HG03159 (cell line): ENCODE results near the gene PTCRA.
"Not testable (repeated sequence)": the region's sequence is repeated elsewhere in the genome, so short reads cannot be mapped to it uniquely, and the experiment has no call there.

Experiments used
- ATAC-seq: cut with Tn5 transposase; IDR thresholded peaks from one replicate; pipeline ENCODE4 v1.9.1; 2021; ENCODE audit warnings: mild to moderate bottlenecking, moderate library complexity; ENCODE audit not compliant: unreplicated experiment

The PTCRA gene

GRCh38 chr6:42902429-42903263 lies 13.2 kb upstream of the PTCRA start:
- not testable (repeated sequence) for ATAC-seq

GRCh38 chr6:42904467-42904866 lies 11.4 kb upstream of the PTCRA start:
- ATAC-seq: no peak

- no peak for ATAC-seq
Measured at GRCh38 chr6:42907336-42907735, 8.5 kb upstream of the PTCRA start.

- ATAC-seq: no peak
Measured at GRCh38 chr6:42909835-42910234, 6.0 kb upstream of the PTCRA start.

- no peak for ATAC-seq
Measured at GRCh38 chr6:42911171-42912021, 4.5 kb upstream of the PTCRA start.

GRCh38 chr6:42914546-42914945 lies 1.3 kb upstream of the PTCRA start:
- ATAC-seq: no peak

- no peak for ATAC-seq
Measured at GRCh38 chr6:42916288-42916687, 435 bp downstream of the PTCRA start.

- ATAC-seq: no peak
Measured at GRCh38 chr6:42921801-42922200, 5.9 kb downstream of the PTCRA start.

- no peak for ATAC-seq
Measured at GRCh38 chr6:42923666-42924065, 7.8 kb downstream of the PTCRA start.

- ATAC-seq: no peak
Measured at GRCh38 chr6:42925248-42925857, 9.5 kb downstream of the PTCRA start.

- ATAC-seq: peak; percentile 76
Measured at GRCh38 chr6:42928986-42929820, 13.3 kb downstream of the PTCRA start, which contains the start of gene CNPY3. TSS of gene CNPY3 (plus strand) at chr6:42929480. CDS start at chr6:42929571, 91 bp downstream.

GRCh38 chr6:42929821-42930360 lies 14.0 kb downstream of the PTCRA start:
- peak; percentile 62 for ATAC-seq

GRCh38 chr6:42932412-42932811 lies 16.6 kb downstream of the PTCRA start:
- ATAC-seq: no peak

GRCh38 chr6:42933205-42933604 lies 17.4 kb downstream of the PTCRA start:
- ATAC-seq: no peak

- no peak for ATAC-seq
Measured at GRCh38 chr6:42935322-42935721, 19.5 kb downstream of the PTCRA start.

- ATAC-seq: no peak
Measured at GRCh38 chr6:42936398-42936797, 20.5 kb downstream of the PTCRA start.

- ATAC-seq: no peak
Measured at GRCh38 chr6:42937548-42938427, 21.9 kb downstream of the PTCRA start.

GRCh38 chr6:42938428-42938796 lies 22.6 kb downstream of the PTCRA start:
- no peak for ATAC-seq
